ENCODE results near the gene GNL3.
A peak's percentile ranks its signal among the peaks of the same experiment; 100 is the strongest.

Gene GNL3

DNA sequence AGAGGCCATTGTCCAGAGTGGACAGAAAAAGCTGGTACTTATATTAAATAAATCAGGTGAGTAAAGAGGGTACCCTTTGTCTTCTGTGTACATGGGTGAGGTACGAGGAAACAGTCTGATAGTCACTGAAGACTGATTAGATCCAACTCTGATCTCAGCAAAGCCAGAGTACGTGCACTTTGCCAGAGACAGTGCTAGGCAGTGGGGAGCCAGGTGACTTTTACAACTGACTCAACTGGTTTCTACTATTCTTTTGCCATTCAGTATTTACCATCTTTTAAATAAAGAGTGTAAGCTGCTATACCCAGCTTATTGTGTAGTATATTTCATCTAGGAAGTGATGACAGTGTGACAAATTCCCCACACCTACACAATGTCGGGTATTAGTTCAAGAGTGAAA lies 3.3 kb downstream of the GNL3 start:
- DNase-seq: no peak

DNA sequence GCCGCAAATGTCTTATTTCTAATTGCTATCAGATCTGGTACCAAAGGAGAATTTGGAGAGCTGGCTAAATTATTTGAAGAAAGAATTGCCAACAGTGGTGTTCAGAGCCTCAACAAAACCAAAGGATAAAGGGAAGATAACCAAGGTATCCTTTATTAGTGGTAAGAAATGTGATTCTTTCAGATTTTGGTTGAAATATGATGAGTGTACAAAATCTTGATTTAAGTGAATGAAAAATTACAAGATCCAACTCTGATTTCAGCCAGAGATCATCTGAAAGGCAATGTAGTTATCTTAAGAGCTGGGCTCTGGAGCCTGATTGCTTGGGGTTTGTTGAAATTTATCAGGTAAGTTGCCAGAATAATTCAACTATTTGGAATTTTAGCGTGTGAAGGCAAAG lies 4.7 kb downstream of the GNL3 start:
- no peak for DNase-seq

DNA sequence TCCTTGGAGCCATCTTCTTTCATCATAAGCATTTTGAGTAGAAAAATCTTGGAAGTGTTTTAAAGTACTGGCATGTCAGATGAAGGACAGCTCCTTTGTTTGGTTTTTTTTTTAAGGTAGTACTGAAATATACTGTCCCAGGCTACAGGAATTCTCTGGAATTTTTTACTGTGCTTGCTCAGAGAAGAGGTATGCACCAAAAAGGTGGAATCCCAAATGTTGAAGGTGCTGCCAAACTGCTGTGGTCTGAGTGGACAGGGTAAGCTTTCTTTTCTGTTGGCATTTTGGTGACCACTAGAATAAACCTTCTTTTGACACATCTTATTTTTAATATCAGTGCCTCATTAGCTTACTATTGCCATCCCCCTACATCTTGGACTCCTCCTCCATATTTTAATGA lies 7.2 kb downstream of the GNL3 start:
- DNase-seq: no peak

DNA sequence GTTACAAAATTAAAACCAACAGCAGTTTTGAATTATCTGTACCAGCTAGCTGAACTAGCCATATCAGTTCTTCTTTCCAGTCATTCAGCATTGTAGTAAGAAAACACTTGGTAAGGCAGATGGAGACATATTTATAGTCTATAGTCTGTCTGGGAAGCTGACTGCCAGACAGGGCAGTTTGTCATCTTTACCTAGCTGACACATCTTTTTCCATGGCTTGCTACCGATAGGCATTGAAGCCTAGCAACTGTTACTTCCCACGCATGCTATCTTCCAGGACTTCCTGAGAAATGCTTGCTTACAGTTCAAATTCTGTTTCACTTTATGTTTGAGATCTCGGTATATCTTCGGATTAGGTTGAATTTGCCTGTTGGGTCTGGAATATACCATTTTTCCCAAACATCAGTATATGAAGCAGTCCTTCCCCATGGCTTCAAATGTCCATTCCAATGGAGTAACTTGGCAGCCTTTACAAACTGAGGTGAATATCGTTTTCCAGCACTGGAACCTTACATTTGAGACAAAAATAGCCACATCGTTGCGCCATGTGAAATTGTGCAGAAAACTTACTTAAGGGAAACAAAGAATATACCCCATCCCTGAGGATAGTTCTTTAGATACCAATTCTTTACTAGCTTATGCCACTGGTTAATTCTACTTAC lies 8.8 kb downstream of the GNL3 start:
- DNase-seq: no peak

DNA sequence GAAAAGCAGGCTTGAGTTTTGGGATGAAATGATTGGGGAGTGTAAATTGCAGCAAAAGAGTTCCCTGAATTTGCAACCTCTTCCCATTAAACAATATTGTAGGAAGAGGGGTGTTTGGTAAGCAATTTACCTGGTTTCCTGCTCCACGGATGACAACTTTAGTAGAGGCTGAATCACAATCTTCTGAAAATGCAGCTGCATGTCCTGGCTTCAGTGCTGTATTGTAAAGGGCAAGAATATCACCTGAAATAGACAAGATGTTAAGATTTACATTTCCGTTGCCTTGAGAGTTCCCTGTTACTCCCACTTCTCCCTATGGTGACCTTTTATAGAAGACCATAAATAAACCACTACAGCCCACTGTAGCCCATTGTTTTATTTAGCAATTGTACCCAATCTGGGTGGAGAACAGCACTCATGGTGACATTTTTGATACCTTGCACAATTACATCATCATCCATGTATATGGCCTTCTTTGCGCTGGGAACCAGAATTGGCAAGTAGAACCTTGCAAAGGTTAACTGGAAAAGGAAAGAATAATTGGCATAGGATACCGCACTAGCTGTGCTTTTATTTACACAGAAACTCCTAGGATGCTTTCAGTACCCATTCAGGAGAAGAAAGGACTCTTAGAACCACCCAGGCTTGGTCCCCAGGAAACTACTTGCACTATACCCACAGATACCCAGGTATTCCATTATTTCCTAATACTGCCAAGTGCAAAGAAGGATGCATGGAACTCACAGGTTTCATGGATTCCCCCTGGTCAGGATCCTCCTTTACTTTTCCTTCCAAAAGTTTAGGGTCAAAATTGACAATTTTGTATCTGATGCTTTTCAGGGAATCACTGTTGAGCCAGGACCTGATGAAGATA lies 10.2 kb downstream of the GNL3 start:
- DNase-seq: no peak

DNA sequence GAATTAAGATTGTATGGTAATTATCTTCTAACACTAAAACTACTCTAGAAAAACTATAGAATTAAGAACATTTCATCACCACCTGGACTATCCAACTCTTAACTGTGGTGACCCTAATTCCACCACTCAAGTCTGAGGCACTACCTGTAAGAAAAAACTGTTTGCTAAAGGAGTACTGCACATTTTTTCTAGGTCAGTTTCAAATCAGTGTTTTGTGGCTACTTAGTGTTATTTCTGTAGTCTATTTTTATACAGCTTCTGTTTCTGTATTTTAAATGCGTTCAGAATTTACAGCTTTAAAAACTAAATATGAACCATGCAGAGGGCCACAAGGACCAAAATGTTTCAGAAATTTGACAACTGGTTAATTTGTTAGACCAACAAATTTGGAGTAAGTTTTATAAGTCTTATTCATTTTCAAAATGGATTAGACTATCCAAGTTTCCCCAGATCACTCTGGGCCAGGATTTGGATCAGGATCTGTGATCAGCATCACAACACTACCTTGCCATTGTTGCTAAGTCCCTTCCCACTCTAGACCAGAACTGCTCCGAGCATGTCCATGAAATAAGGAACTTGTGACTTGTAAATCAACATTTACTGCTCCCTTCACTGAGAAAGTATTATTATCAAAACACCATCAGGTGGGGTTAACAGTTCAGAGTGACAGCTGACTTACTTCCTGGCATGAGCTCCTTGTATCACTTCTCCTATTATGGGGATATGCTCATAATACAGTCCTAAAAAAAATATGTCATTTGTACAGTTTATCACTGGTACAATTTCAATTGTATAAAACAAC lies 11.2 kb downstream of the GNL3 start:
- no peak for DNase-seq

DNA sequence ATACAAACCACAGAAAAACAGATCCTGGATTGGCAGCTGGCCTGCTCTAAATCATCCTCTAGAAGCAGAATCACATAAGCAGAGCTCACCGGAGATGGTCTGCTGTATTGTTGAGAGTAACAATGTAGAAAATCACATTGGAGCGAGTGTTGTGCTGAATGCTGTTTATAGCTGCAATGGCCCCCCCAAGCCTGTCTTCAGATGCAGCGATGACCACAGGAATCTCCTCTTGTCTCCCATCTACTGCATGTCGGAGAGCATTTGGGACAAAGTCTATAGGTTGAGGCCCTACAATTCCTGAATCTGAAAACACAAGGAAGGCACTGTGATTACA lies 11.8 kb downstream of the GNL3 start:
- DNase-seq: no peak

DNA sequence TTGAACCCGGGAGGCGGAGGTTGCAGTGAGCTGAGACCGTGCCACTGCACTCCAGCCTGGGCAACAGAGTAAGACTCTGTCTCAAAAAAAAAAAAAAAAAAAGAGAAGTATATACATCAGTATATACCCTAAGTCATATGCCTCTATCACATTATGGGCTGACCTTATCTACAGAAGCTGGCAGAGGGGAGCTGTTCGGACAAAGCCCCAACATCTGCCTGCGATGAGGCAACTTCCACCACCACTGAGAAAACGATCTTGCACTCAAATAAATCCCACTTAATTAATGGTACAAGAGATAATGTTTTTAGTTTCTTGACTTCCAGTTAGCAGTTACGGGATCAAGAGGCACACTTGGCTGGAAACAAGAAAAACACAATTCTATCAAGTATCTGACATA lies 17.5 kb downstream of the GNL3 start:
- no peak for DNase-seq

DNA sequence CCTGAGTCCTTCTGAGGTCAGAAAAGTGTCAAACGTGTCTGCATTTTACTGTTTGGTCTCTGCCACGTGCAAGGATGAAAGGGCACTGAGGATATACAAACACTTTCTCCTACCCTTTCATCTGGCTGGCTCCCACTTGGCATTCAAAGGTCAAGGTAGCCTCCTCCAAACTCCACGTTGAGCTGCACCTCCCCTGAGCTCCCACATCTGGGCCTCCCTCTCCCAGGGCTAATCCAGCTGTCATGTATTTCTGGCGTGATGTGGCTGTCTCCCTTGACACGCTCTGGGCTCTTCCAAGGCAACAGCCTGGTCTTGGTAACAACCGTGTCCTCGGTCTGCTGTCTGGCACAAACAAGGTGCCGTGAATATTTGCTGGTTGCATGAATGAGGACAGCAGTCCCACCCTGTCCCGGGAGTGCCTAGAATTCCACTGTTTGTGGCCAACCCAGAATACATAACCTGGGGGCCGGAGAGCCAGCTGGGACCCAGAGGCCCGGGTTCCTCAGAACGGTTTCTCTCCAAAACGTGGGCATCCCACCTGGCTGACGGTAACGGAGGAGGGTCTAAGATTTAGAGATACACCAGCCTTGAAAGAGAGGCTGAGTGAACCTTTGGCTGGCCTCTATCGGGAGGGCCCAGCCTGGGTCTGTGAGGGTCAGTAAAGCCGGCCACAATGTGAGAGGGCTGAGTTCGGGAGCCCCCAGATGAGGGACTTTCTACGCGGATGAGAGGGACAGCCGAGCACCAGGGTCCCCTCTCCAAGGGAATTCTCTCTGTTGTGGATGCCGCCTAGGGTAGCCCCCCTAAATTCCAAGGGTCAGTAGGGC lies 19.0 kb downstream of the GNL3 start:
- DNase-seq: no peak

DNA sequence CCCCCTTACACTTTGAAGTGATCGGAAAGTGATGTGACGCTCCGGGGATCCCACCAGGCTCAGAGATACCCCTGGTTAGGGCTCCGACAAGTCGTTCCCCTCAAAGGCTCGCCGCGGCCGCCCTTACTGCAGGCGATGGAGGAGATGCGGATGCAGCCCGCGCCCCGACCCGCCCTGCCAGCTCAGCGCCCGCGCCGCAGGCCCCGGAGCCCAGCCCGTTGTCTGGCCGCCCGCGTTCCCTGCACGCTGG lies 19.5 kb downstream of the GNL3 start:
- DNase-seq: no peak

DNA sequence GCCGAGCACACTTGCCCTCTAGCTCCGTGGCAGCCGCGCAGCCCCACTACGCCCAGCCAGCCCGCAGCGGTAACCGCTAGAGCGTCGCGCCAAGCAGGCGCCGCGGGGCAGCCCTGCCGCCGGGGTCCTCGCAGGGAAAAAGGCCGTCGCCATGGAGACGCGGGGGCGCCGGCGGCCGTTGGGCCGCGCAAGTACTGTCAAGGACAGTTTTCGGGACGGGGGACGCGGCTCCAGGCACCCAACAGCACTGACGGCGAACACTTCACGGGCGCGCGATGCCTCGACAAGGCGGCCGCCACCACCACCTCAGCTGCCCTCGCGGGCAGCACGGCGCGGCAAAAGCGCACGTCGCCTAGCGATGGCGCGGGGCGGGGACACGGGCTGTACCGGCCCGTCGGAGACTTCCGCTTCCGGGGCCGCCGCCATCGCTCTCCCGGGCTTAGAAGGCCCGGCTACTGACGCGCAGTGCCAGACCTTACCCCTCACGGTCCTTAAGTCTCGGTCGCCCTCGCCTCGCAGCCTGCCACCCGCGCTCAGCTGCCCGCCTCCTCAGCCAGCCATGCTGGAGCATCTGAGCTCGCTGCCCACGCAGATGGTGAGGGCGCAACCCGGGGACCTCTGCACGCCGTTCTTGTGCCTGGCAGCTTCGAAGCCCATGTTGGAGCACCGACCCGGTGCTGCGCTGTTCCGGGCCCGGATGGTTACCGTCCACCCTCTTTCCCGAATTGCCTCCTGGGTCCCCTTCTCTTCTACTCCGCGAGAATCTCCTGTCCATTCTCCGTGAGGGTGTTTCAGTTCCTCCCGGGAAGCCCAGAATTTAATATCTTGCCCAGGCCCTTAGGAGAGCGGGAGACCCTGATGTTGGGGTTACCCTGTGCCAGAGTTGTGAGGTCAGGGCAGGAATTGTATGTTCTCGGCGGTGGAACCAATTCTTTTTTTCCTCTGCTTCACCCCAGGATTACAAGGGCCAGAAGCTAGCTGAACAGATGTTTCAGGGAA lies 20.2 kb downstream of the GNL3 start, which contains the start of the genes GLT8D1 and SPCS1:
Gene GLT8D1, minus strand, starts transcription at position 104 of the 999 bp plus-strand sequence. CDS start 5,331 bp downstream, outside the sequence.
Gene SPCS1, plus strand, starts transcription at position 419 of the 999 bp plus-strand sequence. Its CDS starts 141 bp downstream, at position 560.
- peak; percentile 69 for DNase-seq

DNA sequence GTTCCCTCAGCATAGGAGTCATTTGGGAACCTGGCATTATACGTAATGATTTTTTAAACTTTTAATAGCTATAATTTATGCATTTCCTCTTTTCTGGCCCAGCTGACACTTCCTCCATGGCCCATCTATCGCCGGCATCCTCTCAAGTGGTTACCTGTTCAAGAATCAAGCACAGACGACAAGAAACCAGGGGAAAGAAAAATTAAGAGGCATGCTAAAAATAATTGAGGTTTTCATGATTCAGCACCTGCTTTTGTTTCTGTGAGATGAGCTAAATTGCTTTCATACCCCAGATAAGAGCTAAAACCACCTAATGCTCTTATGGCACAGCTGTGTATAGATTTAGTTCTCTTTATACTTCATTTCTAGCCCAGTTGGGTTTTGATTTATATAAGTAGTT lies 21.8 kb downstream of the GNL3 start:
- DNase-seq: no peak

DNA sequence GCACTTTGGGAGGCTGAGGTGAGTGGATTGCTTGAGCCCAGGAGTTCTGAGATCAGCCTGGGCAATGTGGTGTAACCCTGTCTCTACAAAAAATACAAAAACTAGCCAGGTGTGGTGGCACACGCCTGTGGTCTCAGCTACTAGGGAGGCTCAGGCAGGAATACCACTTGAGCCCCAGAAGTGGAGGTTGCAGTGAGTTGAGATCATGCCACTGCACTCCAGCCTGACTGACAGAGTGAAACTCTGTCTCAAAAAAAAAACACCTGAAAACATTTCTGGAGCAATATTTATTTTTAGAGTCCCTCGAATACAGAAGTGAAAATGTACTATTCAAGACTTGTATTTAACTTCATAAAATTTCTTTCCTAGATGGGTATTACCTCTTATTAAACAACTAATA lies 24.7 kb downstream of the GNL3 start:
- no peak for DNase-seq

DNA sequence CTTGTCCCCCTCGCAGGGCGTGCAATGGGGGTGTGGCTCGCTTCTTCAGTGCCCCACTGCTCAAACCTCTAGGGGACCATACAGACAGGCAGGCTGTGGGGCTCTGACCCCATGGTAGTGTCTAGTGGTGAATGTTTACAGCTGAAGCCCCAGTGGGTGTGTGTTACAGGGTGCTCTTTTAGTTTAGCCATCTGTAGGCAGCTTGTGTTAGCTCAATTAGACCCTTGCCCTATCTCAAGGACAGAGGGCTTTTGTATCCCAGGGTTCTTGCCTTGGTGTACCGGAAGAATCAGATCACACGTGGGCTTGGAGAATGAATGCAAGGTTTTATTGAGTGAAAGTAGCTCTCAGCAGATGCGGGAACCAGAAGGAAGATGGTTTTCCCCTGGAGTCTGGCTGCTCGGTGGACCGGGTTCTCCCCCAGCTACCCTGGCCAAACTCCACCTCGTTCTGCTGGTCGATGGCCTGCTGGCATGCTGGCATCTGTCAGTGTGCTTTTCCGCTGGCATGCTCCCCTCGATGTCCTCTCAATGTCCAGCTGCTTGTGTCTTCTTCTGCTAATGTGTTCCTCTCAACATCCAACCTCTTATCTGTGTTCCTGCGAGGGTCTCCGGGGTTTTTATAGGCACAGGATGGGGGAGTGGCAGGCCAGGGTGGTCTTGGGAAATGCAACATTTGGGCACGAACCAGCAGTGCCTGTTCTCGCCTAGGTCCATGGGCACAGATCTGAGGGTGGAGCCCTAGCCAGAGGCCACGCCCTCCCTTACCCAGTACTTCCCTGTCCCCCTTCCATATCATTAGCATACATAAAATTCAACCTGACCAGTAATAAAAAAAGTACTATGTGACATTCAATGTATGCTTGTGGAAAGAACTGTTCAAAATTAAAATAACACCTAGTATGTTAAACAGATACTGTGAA lies 26.7 kb downstream of the GNL3 start:
- no peak for DNase-seq

DNA sequence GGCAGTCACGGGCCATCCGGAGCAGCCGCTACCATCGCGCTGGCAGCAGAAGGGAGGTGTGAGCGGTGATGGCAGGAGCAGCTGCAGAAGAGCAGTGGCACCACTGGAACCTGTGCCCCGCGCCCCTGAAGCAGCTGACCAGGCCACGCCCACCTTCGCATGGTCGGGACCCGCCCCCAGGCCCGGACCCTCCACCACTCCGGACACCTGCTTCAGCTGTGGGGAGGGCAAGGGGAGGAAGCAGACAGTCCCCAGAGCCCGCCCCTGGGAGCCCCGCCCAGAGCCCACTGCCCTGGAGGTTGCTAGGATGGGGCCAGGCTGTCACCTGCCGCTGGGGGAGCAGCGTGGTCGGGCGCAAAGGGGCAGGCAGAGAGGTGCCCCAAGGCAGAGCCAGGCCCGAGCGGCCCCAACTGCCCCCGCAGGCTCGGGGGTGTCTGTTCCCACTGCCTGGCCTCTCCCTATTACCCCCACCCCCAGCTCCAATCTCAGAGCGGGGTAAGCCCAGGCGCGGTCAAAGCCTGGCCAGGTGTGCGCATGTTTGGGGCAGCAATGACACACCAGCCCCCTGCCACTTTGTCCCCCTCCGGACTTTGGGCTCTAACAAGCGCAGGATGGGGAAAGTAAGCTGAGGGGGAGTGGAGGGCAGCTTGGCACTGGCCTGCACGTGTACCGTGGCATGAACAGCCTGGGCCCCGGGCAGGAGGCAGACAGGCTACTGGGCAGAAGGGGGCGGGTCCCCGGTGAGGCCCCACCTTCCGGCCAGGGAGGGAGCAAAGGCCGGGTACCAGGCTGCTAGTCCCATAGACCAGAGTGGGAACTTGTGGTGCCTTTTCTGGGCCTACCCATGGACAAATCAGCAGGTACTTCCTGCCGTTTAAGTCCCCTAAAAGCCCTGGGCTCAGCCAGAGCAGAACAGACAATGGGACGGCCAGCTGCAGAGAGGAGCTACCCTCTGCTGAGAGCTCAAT lies 28.8 kb downstream of the GNL3 start:
- no peak for DNase-seq

DNA sequence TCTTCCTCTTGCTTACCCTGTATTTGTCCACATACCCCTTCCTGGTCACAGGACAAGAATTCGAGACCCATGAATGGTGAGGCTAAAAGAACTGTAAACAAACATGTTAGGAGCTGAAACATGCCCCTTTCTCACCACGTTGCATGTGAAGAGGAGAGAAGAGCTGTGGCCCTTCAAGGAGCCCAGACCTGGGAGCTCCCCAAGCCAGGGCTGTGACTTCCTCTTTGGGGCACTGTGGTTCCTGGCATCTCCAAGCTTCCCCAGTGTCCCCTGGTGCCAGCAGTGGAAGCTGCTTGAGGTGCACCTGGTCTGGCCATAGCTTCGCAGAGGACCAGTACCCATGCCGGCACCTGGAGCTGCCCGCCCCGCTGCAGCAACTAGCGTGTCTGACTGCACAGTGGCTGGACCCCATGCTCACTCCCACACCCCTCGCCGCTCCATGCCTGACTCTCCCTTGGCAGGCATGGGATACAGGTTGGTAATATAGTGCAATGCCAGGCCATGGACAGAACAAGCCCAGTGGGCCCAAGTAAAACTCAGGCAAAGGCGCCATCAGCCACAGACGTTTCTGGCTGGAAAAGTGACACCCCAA lies 30.0 kb downstream of the GNL3 start:
- DNase-seq: no peak

DNA sequence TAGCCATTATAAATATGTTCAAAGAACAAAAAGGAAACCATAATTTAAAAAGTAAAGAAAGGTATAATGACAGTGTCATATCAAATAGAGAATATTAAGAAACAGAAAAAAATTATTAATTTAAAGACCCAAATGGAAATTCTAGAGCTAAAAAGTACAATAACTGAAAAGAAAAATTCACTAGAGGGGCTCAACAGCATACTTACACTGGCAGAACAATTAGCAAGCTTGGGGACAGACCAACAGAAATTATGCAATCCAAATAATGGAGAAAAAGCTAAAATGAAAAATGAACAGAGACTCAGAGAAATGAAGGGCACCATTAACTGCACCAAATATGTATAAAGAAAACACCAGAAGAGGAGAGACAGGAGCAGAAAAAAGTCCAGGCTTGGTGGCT lies 33.8 kb downstream of the GNL3 start:
- no peak for DNase-seq

DNA sequence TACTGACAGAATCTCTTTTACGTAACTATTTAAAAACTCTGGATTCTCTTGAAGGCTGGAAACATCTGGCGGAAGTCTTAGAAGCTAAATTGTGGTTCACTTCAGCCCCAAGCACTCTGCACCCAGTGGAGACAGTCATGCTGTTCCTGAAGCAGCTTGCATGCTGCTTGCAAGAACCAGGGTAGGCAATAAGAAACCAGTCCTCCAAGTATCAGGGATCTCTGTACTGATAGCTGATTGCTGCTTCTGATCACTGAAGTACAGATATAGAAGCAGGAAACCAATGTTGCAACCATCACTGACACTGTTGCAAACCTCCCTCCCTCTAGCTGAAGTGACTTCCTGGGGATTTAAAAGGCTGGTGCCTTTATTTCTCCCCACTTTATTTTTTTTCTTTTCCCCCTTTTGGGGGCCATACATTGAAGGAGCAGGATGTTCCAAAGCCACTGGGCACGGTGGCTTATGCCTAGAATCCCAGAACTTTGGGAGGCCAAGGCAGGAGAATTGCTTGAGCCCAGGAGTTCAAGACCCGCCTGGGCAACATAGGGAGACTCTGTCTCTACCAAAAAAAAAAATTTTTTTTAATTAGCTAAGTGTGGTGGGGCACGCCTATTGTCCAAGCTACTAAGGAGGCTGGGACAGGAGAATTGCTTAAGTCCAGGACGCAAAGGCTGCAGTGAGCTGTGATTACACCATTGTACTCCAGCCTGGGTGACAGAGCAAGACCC lies 35.3 kb downstream of the GNL3 start:
- no peak for DNase-seq

All from SHP77 treated with DMSO at 0.1 percent for 48 hours (cell line).